IMR-90 (cell line): ENCODE results near the gene EVX1. TPM values are rescaled to one million over a fixed set of nuclear protein-coding genes. Genes with fewer than 3 reads are reported as not detected.

ENCODE experiments used
- ATAC-seq: fragments of 200-7000 bp; cut with Tn5 transposase; 2 replicates; pipeline ENCODE4 v1.9.1; 2020; ENCODE audit warnings: low read depth, mild to moderate bottlenecking, moderate library complexity
- BruUV-seq: library from RNA; stranded (reverse); fragments of 400-500 nt; replicated peaks from 2 replicates; lab custom pipeline; 2021; lab: Mats Ljungman, UMichigan
- CTCF ChIA-PET: fragments of 300-600 bp; formaldehyde crosslinking; extraction: SDS; loops from one replicate; lab custom pipeline; 2021; ENCODE audit warnings: antibody characterized with exemption; lab: Yijun Ruan, JAX
- POLR2A ChIA-PET: fragments of 300-600 bp; sonication (Branson Sonifier 250); formaldehyde crosslinking; loops from one replicate; lab custom pipeline; 2022; ENCODE audit warnings: antibody characterized with exemption; ENCODE audit not compliant: unreplicated experiment; lab: Charles Lee
- DNase-seq: peaks from one replicate; pipeline ENCODE4 v3.0.0; 2013
- H2AFZ ChIP-seq: replicated peaks from 2 replicates; pipeline ENCODE3; 2013; ENCODE audit warnings: low read length, mild to moderate bottlenecking; ENCODE audit not compliant: poor library complexity
- H2AK5ac ChIP-seq: 2 replicates; pipeline ENCODE4 v1.6.1; 2013; ENCODE audit warnings: low read depth, low read length, inconsistent platforms
- H2AK9ac ChIP-seq: replicated peaks from 2 replicates; pipeline ENCODE3; 2013; ENCODE audit warnings: mild to moderate bottlenecking, low read depth, low read length, moderate library complexity; ENCODE audit not compliant: poor library complexity
- H2BK120ac ChIP-seq: 2 replicates; pipeline ENCODE4 v1.6.1; 2013; ENCODE audit warnings: low read depth, low read length, inconsistent platforms
- H2BK15ac ChIP-seq: 3 replicates; pipeline ENCODE4 v1.6.1; 2013; ENCODE audit warnings: low read depth, low read length, inconsistent platforms
- H2BK20ac ChIP-seq: 2 replicates; pipeline ENCODE4 v1.6.1; 2013; ENCODE audit warnings: low read depth, mild to moderate bottlenecking, inconsistent platforms, low read length, moderate library complexity
- H2BK5ac ChIP-seq: 2 replicates; pipeline ENCODE4 v1.6.1; 2013; ENCODE audit warnings: mild to moderate bottlenecking, low read depth, low read length, inconsistent platforms; ENCODE audit not compliant: poor library complexity, severe bottlenecking
- H3K14ac ChIP-seq: replicated peaks from 2 replicates; pipeline ENCODE4 v1.6.1; 2013; ENCODE audit warnings: low read depth, low read length, inconsistent platforms
- H3K18ac ChIP-seq: 2 replicates; pipeline ENCODE4 v1.6.1; 2013; ENCODE audit warnings: low read depth, low read length, control low read depth
- H3K23ac ChIP-seq: 2 replicates; pipeline ENCODE4 v1.6.1; 2013; ENCODE audit warnings: low read depth, low read length, inconsistent platforms
- H3K27ac ChIP-seq: 2 replicates; pipeline ENCODE4 v1.5.1; 2013; ENCODE audit warnings: mild to moderate bottlenecking, control low read depth, low read length; ENCODE audit not compliant: insufficient read depth
- H3K27me3 ChIP-seq: 2 replicates; pipeline ENCODE4 v1.6.1; 2013; ENCODE audit warnings: low read length; ENCODE audit not compliant: control insufficient read depth, insufficient read depth
- H3K36me3 ChIP-seq: 2 replicates; pipeline ENCODE4 v1.6.1; 2013; ENCODE audit warnings: low read length, mixed read lengths; ENCODE audit not compliant: control insufficient read depth, insufficient read depth
- H3K4ac ChIP-seq: 2 replicates; pipeline ENCODE4 v1.6.1; 2013; ENCODE audit warnings: low read depth, low read length, inconsistent platforms
- H3K4me1 ChIP-seq: 2 replicates; pipeline ENCODE4 v1.6.1; 2013; ENCODE audit warnings: low read length, mixed read lengths; ENCODE audit not compliant: control insufficient read depth, insufficient read depth
- H3K4me2 ChIP-seq: 2 replicates; pipeline ENCODE4 v1.6.1; 2013; ENCODE audit warnings: low read depth, mild to moderate bottlenecking, control low read depth, low read length, moderate library complexity
- H3K4me3 ChIP-seq: 2 replicates; pipeline ENCODE4 v1.5.1; 2013; ENCODE audit warnings: low read depth, mild to moderate bottlenecking, control low read depth, low read length, moderate library complexity; ENCODE audit not compliant: insufficient read depth
- H3K56ac ChIP-seq: 2 replicates; pipeline ENCODE4 v1.6.1; 2013; ENCODE audit warnings: low read length, inconsistent platforms; ENCODE audit not compliant: insufficient read depth; ENCODE audit errors: extremely low read depth
- H3K79me1 ChIP-seq, 2 experiments: 2 replicates each; pipeline ENCODE4 v1.6.1; 2013; ENCODE audit warnings: low read length in 2 of 2, inconsistent platforms in 1 of 2, low read depth in 1 of 2
- H3K9ac ChIP-seq: 2 replicates; pipeline ENCODE4 v1.6.1; 2013; ENCODE audit warnings: low read depth, low read length, control low read depth
- H3K9me1 ChIP-seq: 2 replicates; pipeline ENCODE4 v1.6.1; 2013; ENCODE audit warnings: low read length, inconsistent platforms; ENCODE audit not compliant: insufficient read depth
- H3K9me3 ChIP-seq: 2 replicates; pipeline ENCODE4 v1.6.1; 2013; ENCODE audit warnings: low read length; ENCODE audit not compliant: control insufficient read depth, insufficient read depth
- H4K20me1 ChIP-seq: 2 replicates; pipeline ENCODE4 v1.6.1; 2013; ENCODE audit warnings: low read length, inconsistent platforms; ENCODE audit not compliant: insufficient read depth
- H4K5ac ChIP-seq: 2 replicates; pipeline ENCODE4 v1.6.1; 2013; ENCODE audit warnings: mild to moderate bottlenecking, low read depth, low read length, control low read depth
- H4K8ac ChIP-seq, 2 experiments: 2 replicates each; pipeline ENCODE4 v1.6.1; 2013; ENCODE audit warnings: low read depth in 2 of 2, low read length in 2 of 2, control low read depth in 1 of 2, inconsistent platforms in 1 of 2
- H4K91ac ChIP-seq: 2 replicates; pipeline ENCODE4 v1.6.1; 2013; ENCODE audit warnings: low read depth, low read length, inconsistent platforms; ENCODE audit not compliant: insufficient read depth
- ELK1 ChIP-seq: fragments of 150-350 bp; IDR thresholded peaks from 2 replicates; pipeline ENCODE4 v1.6.1; 2016; ENCODE audit warnings: low read depth, mild to moderate bottlenecking, low read length, moderate library complexity, borderline replicate concordance
- MAZ ChIP-seq: IDR thresholded peaks from 2 replicates; pipeline ENCODE4 v1.6.1; 2012; ENCODE audit warnings: low read depth, mild to moderate bottlenecking, low read length, improper control_type of control experiment, moderate library complexity, borderline replicate concordance
- NFE2L2 ChIP-seq: fragments of 150-350 bp; IDR thresholded peaks from 2 replicates; pipeline ENCODE4 v1.6.1; 2016; ENCODE audit warnings: low read depth, mild to moderate bottlenecking, low read length
- RAD21 ChIP-seq: IDR thresholded peaks from 2 replicates; pipeline ENCODE4 v1.6.1; 2012; ENCODE audit warnings: low read length, improper control_type of control experiment
- RFX5 ChIP-seq: IDR thresholded peaks from 2 replicates; pipeline ENCODE4 v1.8.0; 2012; ENCODE audit warnings: low read depth, mild to moderate bottlenecking, low read length, moderate library complexity
- USF2 ChIP-seq: fragments of 150-350 bp; IDR thresholded peaks from 2 replicates; pipeline ENCODE4 v1.6.1; 2017; ENCODE audit warnings: mild to moderate bottlenecking, antibody characterized with exemption, low read length, low read depth
- WGBS, 2 experiments: methylation state at CpG; one replicate each; pipeline versions ENCODE4 v1.1.5 to v1.1.7; 2013; ENCODE audit warnings: missing lambda C conversion rate in 2 of 2; ENCODE audit not compliant: insufficient read length in 1 of 2; ENCODE audit errors: extremely low coverage in 2 of 2; 5-methylcytosine and 5-hydroxymethylcytosine counted together
- dilution Hi-C: fragments of 300-500 bp; cut with HindIII; formaldehyde crosslinking; loops from one replicate; pipeline ENCODE4 v1.14.3; 2018; ENCODE audit warnings: low sequenced_read_pairs; ENCODE audit not compliant: unreplicated experiment
- in situ Hi-C: fragments of 300-500 bp; cut with MboI; formaldehyde crosslinking; loops from 3 replicates; pipeline ENCODE4 v1.14.3; 2019; ENCODE audit warnings: low sequenced_read_pairs, inconsistent platforms, mixed read lengths
- intact Hi-C: fragments of 100-400 bp; cut with micrococcal nuclease; formaldehyde crosslinking; loops from 2 replicates; pipeline ENCODE4 v1.10.0; 2022
- polyA plus RNA-seq, 3 experiments: library from polyadenylated mRNA; depleted of rRNA; stranded (reverse); fragments of >200 nt; gene quantifications; 2 replicates each; pipeline ENCODE4 v1.2.3, GENCODE V29; 2012; ENCODE audit warnings: low replicate concordance in 1 of 3
- total RNA-seq: library from RNA; depleted of rRNA; stranded (reverse); fragments of >200 nt; gene quantifications from 2 replicates; pipeline ENCODE4 v1.2.3, GENCODE V29; 2012
- TF ChIP-seq, protein P1 (sequence below): conservative IDR thresholded peaks from 2 replicates; pipeline ENCODE4 v1.5.1; 2012; ENCODE audit warnings: mild to moderate bottlenecking, low read depth, low read length, improper control_type of control experiment

Gene EVX1
- total and polyA plus RNA-seq, 2 of the 4 experiments (the other 2 are of a cell fraction), result not detected

GRCh38 chr7:27198138-27198841 lies 44.3 kb upstream of the EVX1 start:
- no peak overlapping the region for H3K56ac ChIP-seq
- no peak overlapping the region for H3K4me3 ChIP-seq
- intact Hi-C loops, result loop anchor here (5.0 to 10.0 kb wide), 7 partner anchors 464 to 1907 kb away; partner anchors contain the start of genes HIBADH and TAX1BP1
- TF ChIP-seq RFX5, result no peak
- no peak for TF ChIP-seq ELK1
- TF ChIP-seq NFE2L2, result no peak
- no peak for TF ChIP-seq RAD21
- no peak for TF ChIP-seq MAZ
- TF ChIP-seq, protein P1, sequence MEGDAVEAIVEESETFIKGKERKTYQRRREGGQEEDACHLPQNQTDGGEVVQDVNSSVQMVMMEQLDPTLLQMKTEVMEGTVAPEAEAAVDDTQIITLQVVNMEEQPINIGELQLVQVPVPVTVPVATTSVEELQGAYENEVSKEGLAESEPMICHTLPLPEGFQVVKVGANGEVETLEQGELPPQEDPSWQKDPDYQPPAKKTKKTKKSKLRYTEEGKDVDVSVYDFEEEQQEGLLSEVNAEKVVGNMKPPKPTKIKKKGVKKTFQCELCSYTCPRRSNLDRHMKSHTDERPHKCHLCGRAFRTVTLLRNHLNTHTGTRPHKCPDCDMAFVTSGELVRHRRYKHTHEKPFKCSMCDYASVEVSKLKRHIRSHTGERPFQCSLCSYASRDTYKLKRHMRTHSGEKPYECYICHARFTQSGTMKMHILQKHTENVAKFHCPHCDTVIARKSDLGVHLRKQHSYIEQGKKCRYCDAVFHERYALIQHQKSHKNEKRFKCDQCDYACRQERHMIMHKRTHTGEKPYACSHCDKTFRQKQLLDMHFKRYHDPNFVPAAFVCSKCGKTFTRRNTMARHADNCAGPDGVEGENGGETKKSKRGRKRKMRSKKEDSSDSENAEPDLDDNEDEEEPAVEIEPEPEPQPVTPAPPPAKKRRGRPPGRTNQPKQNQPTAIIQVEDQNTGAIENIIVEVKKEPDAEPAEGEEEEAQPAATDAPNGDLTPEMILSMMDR, result no peak
- no peak for TF ChIP-seq USF2
- H4K20me1 ChIP-seq, result peaks cover 15% of the 10 kb centered on the region
- peaks cover 86% of the 10 kb centered on the region for H3K27me3 ChIP-seq
- in situ Hi-C loops, result loop anchor here (5.0 to 10.0 kb wide), 2 partner anchors 724 to 877 kb away; no protein-coding TSS in a partner anchor
- no peak overlapping the region for H3K18ac ChIP-seq
- no peaks in the 10 kb centered on the region for H3K79me1 ChIP-seq
- no peak overlapping the region for H3K4ac ChIP-seq
- H2BK5ac ChIP-seq, result no peak overlapping the region
- no peak overlapping the region for H4K91ac ChIP-seq
- no peak overlapping the region for H2AFZ ChIP-seq
- ATAC-seq, result no peak
- ChIA-PET CTCF (interaction anchor here (1.0 kb wide), 1 partner anchor 404 kb away, joined by 3 read pairs; no protein-coding TSS in a partner anchor), POLR2A (no interaction called here)
- H3K23ac ChIP-seq, result no peak overlapping the region; the same call in 1 of the 2 replicates
- H3K4me1 ChIP-seq, result no peaks in the 10 kb centered on the region
- H4K5ac ChIP-seq, result no peak overlapping the region
- WGBS, 2 experiments, result 7% methylated on average over 3 of the region's 29 CpGs; no CpG with 5 or more reads in 1 of the 2 experiments
- no peak overlapping the region for H3K4me2 ChIP-seq
- no peak overlapping the region for H2BK120ac ChIP-seq
- no peaks in the 10 kb centered on the region for H3K36me3 ChIP-seq
- no peak overlapping the region for H4K8ac ChIP-seq
- no peak overlapping the region for H2AK5ac ChIP-seq
- BruUV-seq, result no TSS peak
- H2BK20ac ChIP-seq, result no peak overlapping the region
- no peak overlapping the region for H3K9ac ChIP-seq
- no peak overlapping the region for H2AK9ac ChIP-seq
- dilution Hi-C loops, result no loop called here
- no peak overlapping the region for H3K14ac ChIP-seq
- H3K9me3 ChIP-seq, result peaks cover 5% of the 10 kb centered on the region; the same call in 1 of the 2 replicates
- no peak overlapping the region for H2BK15ac ChIP-seq
- H3K9me1 ChIP-seq, result 0 out of 2 replicates have a peak, but pooled peaks cover 5% of the 10 kb centered on the region
- no peak overlapping the region for H3K27ac ChIP-seq
- DNase-seq, result no peak
